AG08396 (cell line): ENCODE results near the gene ING2.
"Not testable (repeated sequence)": the region's sequence is repeated elsewhere in the genome, so short reads cannot be mapped to it uniquely, and the experiment has no call there.

ENCODE experiments used
- DNase-seq: peaks from one replicate; pipeline ENCODE4 v3.0.0; 2012; ENCODE audit warnings: low spot score, mixed read lengths

ING2 gene

GRCh38 chr4:183550345-183551093 lies 45.7 kb downstream of the ING2 start:
- no peak for DNase-seq

GRCh38 chr4:183552274-183553146 lies 47.7 kb downstream of the ING2 start:
- no peak for DNase-seq

- DNase-seq: not testable (repeated sequence)
Observed at GRCh38 chr4:183553147-183553478, 48.3 kb downstream of the ING2 start.

- no peak for DNase-seq
Observed at GRCh38 chr4:183553601-183554345, 48.9 kb downstream of the ING2 start.

- no peak for DNase-seq
Observed at GRCh38 chr4:183554346-183554686, 49.5 kb downstream of the ING2 start.

- DNase-seq: no peak
Observed at GRCh38 chr4:183554878-183555585, 50.2 kb downstream of the ING2 start.

GRCh38 chr4:183556947-183557346 lies 52.1 kb downstream of the ING2 start:
- no peak for DNase-seq

- DNase-seq: no peak
Observed at GRCh38 chr4:183557611-183558010, 52.8 kb downstream of the ING2 start.

GRCh38 chr4:183558873-183559272 lies 54.0 kb downstream of the ING2 start:
- no peak for DNase-seq

GRCh38 chr4:183561905-183562304 lies 57.0 kb downstream of the ING2 start:
- no peak for DNase-seq
